Sigmoid colon (tissue), 7 donors: ENCODE results near the gene EBF4. TPM values are rescaled to one million over a fixed set of nuclear protein-coding genes. Genes with fewer than 3 reads are reported as not detected.

ENCODE experiments used
- DNase-seq: peaks from one replicate; pipeline ENCODE4 v3.0.0-alpha.2; 2019
- H3K27ac ChIP-seq, 4 donors: fragments of 200-600 bp; sonication (generic); one replicate each; pipeline ENCODE4 v1.5.1; 2016 to 2019; ENCODE audit warnings: mild to moderate bottlenecking in 1 of 4
- H3K27me3 ChIP-seq, 3 donors: fragments of 200-600 bp; sonication (generic); one replicate each; pipeline ENCODE4 v1.5.1; 2019; ENCODE audit warnings: mild to moderate bottlenecking in 1 of 3
- H3K36me3 ChIP-seq, 4 donors: fragments of 200-600 bp; sonication (generic); one replicate each; pipeline ENCODE4 v1.5.1; 2016 to 2019
- H3K4me1 ChIP-seq, 4 donors: fragments of 200-600 bp; sonication (generic); one replicate each; pipeline ENCODE4 v1.5.1; 2017 to 2019
- H3K4me3 ChIP-seq, 4 donors: fragments of 200-600 bp; sonication (generic); one replicate each; pipeline ENCODE4 v1.5.1; 2017 to 2019; ENCODE audit warnings: mild to moderate bottlenecking in 2 of 4, moderate library complexity in 1 of 4
- H3K9me3 ChIP-seq, 4 donors: fragments of 200-600 bp in 3 of 4; sonication (generic) in 3 of 4; one replicate each; pipeline versions ENCODE4 v1.5.1 to v1.6.1; 2013 to 2019
- CTCF ChIP-seq, 4 experiments: fragments of 450-650 bp in 3 of 4; fragments of 200-600 bp in 1 of 4; IDR thresholded peaks; one replicate each; pipeline ENCODE4 v1.5.1; 2016 to 2019; ENCODE audit warnings: antibody characterized with exemption in 4 of 4, mild to moderate bottlenecking in 3 of 4, moderate library complexity in 2 of 4
- EP300 ChIP-seq, 4 donors: sonication (generic); formaldehyde crosslinking; IDR thresholded peaks; one replicate each; pipeline ENCODE4 v1.6.1; 2017; ENCODE audit warnings: antibody characterized with exemption in 4 of 4
- POLR2A ChIP-seq, 2 donors: fragments of 450-650 bp; IDR thresholded peaks; one replicate each; pipeline ENCODE4 v1.6.1; 2016; ENCODE audit warnings: antibody characterized with exemption in 2 of 2, mild to moderate bottlenecking in 2 of 2, moderate library complexity in 2 of 2
- POLR2AphosphoS5 ChIP-seq, 4 donors: sonication (generic); formaldehyde crosslinking; IDR thresholded peaks; one replicate each; pipeline ENCODE4 v1.6.1; 2017; ENCODE audit warnings: antibody characterized with exemption in 4 of 4
- WGBS, 2 donors: extraction: QIAGEN DNeasy Blood & Tissue Kit; methylation state at CpG; one replicate each; pipeline ENCODE4 v1.1.7; 2013; 5-methylcytosine and 5-hydroxymethylcytosine counted together
- intact Hi-C: fragments of 100-400 bp; cut with DNase I; formaldehyde crosslinking; loops from one replicate; pipeline ENCODE4 v1.15.1; 2023
- polyA plus RNA-seq, 3 donors: library from polyadenylated mRNA; stranded (reverse); fragments of 200-250 nt; gene quantifications; one replicate each; pipeline ENCODE4 v1.2.3, GENCODE V29; 2013
- total RNA-seq, 4 donors: library from RNA; depleted of rRNA; stranded (reverse); fragments of >200 nt; gene quantifications; one replicate each; pipeline ENCODE4 v1.1.0, GENCODE V29; 2016
- donor health status: healthy with polysubstance abuse.
- donor health status: Bipolar disorder and iron deficiency.
- donor health status: healthy.

Gene EBF4
- total and polyA plus RNA-seq, 7 donors = 1.2 to 37.5 (median 14.8) TPM

- TF ChIP-seq POLR2AphosphoS5 (IDR thresholded peaks at IDR 0.05) (no peak), CTCF (IDR thresholded peaks at IDR 0.05) (no peak), POLR2A (IDR thresholded peaks at IDR 0.05) (no peak), EP300 (IDR thresholded peaks at IDR 0.05) (no peak)
- Histone ChIP-seq H3K4me3 (no peak overlapping the region), H3K36me3 (peaks cover 0 to 4% (median 0%) of the 10 kb centered on the region in 4 donors), H3K27ac (no peak overlapping the region), H3K27me3 (peaks cover 3 to 42% (median 29%) of the 10 kb centered on the region in 3 donors), H3K4me1 (peaks cover 0 to 7% (median 4%) of the 10 kb centered on the region in 4 donors), H3K9me3 (no peaks in the 10 kb centered on the region)
- no peak for DNase-seq
- WGBS, 2 donors = 86 to 88% methylated on average over 5 of the region's 5 CpGs
- intact Hi-C loops = no loop called here
Measured at GRCh38 chr20:2757969-2758368, 65.4 kb downstream of the EBF4 start.

DNA sequence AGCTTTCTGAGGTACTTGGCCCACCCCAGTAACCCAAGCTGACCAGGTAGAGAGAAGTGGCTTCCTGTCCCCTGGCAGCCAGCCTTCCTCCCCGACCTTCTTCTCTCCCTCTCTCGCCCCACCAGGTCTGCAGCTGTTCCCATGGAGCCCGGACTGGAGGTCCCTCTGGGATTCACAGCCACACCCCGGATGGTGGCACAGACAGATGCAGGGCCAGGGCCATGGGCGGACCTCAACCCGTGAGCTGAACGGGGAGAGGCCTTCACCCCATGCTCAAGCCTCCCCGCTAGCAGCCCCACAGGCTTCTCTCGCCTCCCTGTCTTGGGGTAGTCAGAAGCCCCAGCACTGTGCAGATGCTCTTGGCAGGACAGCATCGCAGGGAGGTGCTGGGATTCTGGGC lies 66.6 kb downstream of the EBF4 start:
- no peak for DNase-seq
- Histone ChIP-seq H3K4me3 (no peak overlapping the region), H3K27me3 (peaks cover 3 to 37% (median 23%) of the 10 kb centered on the region in 3 donors), H3K4me1 (no peaks in the 10 kb centered on the region), H3K36me3 (peaks cover 0 to 4% (median 0%) of the 10 kb centered on the region in 4 donors), H3K27ac (no peak overlapping the region), H3K9me3 (no peaks in the 10 kb centered on the region)
- intact Hi-C loops = no loop called here
- WGBS, 2 donors = 83 to 88% methylated on average over 10 of the region's 10 CpGs
- TF ChIP-seq POLR2AphosphoS5 (IDR thresholded peaks at IDR 0.05) (no peak), EP300 (IDR thresholded peaks at IDR 0.05) (no peak), POLR2A (IDR thresholded peaks at IDR 0.05) (no peak), CTCF (IDR thresholded peaks at IDR 0.05) (no peak)

- H3K27ac ChIP-seq = no peak overlapping the region
- intact Hi-C loops = no loop called here
- no peaks in the 10 kb centered on the region for H3K9me3 ChIP-seq
- TF ChIP-seq EP300 (IDR thresholded peaks at IDR 0.05) (no peak), CTCF (IDR thresholded peaks at IDR 0.05) (no peak), POLR2AphosphoS5 (IDR thresholded peaks at IDR 0.05) (no peak), POLR2A (IDR thresholded peaks at IDR 0.05) (no peak)
- peaks cover 0 to 4% (median 0%) of the 10 kb centered on the region in 4 donors for H3K36me3 ChIP-seq
- no peak for DNase-seq
- H3K4me3 ChIP-seq = no peak overlapping the region
- peaks cover 0 to 37% (median 21%) of the 10 kb centered on the region in 3 donors for H3K27me3 ChIP-seq
- no peaks in the 10 kb centered on the region for H3K4me1 ChIP-seq
- 56 to 65% methylated on average over 19 of the region's 19 CpGs for WGBS, 2 donors
Measured at GRCh38 chr20:2759603-2760296, 67.2 kb downstream of the EBF4 start.

- intact Hi-C loops = no loop called here
- DNase-seq = no peak
- no peak overlapping the region for H3K27ac ChIP-seq
- no peak for TF ChIP-seq POLR2AphosphoS5 (IDR thresholded peaks at IDR 0.05)
- TF ChIP-seq CTCF (IDR thresholded peaks at IDR 0.05) = no peak
- TF ChIP-seq POLR2A (IDR thresholded peaks at IDR 0.05) = no peak
- TF ChIP-seq EP300 (IDR thresholded peaks at IDR 0.05) = no peak
- no peaks in the 10 kb centered on the region for H3K9me3 ChIP-seq
- H3K4me3 ChIP-seq = no peak overlapping the region
- H3K27me3 ChIP-seq = peaks cover 0 to 38% (median 20%) of the 10 kb centered on the region in 3 donors
- WGBS, 2 donors = 64 to 89% methylated on average over 7 of the region's 7 CpGs
- peaks cover 0 to 4% (median 0%) of the 10 kb centered on the region in 4 donors for H3K36me3 ChIP-seq
- no peaks in the 10 kb centered on the region for H3K4me1 ChIP-seq
Measured at GRCh38 chr20:2760297-2760951, 67.8 kb downstream of the EBF4 start.
